IPS-18a (cell line): Measurements from ENCODE around the gene EML4.
"Not testable (repeated sequence)": the region's sequence is repeated elsewhere in the genome, so short reads cannot be mapped to it uniquely, and the experiment has no call there.

Source experiments
- H3K27ac ChIP-seq: one replicate; pipeline ENCODE4 v1.5.1; 2013; ENCODE audit warnings: low read length
- H3K27me3 ChIP-seq: one replicate; pipeline ENCODE4 v1.6.1; 2013; ENCODE audit warnings: mild to moderate bottlenecking, low read length; ENCODE audit not compliant: control insufficient read depth, insufficient read depth
- H3K36me3 ChIP-seq: one replicate; pipeline ENCODE4 v1.6.1; 2013; ENCODE audit warnings: low read depth, low read length; ENCODE audit not compliant: control insufficient read depth
- H3K4me1 ChIP-seq: one replicate; pipeline ENCODE4 v1.6.1; 2013; ENCODE audit warnings: low read depth, low read length; ENCODE audit not compliant: control insufficient read depth
- H3K4me3 ChIP-seq: one replicate; pipeline ENCODE4 v1.5.1; 2013; ENCODE audit warnings: low read length
- H3K9ac ChIP-seq: one replicate; pipeline ENCODE4 v1.6.1; 2013; ENCODE audit warnings: mild to moderate bottlenecking, low read length, moderate library complexity
- H3K9me3 ChIP-seq: one replicate; pipeline ENCODE4 v1.6.1; 2013; ENCODE audit warnings: low read depth, low read length; ENCODE audit not compliant: control insufficient read depth

EML4 gene

GRCh38 chr2:42167458-42167857 is 1.7 kb upstream of the EML4 start:
- peaks cover 28% of the 10 kb centered on the region for H3K4me1 ChIP-seq
- H3K27me3 ChIP-seq, result no peaks in the 10 kb centered on the region
- no peak overlapping the region for H3K4me3 ChIP-seq
- no peaks in the 10 kb centered on the region for H3K9me3 ChIP-seq
- H3K27ac ChIP-seq, result no peak overlapping the region
- no peaks in the 10 kb centered on the region for H3K36me3 ChIP-seq
- no peak overlapping the region for H3K9ac ChIP-seq

- H3K27me3 ChIP-seq, result no peaks in the 10 kb centered on the region
- H3K9me3 ChIP-seq, result no peaks in the 10 kb centered on the region
- H3K9ac ChIP-seq, result no peak overlapping the region
- peak overlapping the region; percentile 11 for H3K4me3 ChIP-seq
- H3K36me3 ChIP-seq, result no peaks in the 10 kb centered on the region
- H3K4me1 ChIP-seq, result peaks cover 29% of the 10 kb centered on the region
- no peak overlapping the region for H3K27ac ChIP-seq
These were observed 574 bp upstream of the EML4 start for GRCh38 chr2:42168459-42169099.

GRCh38 chr2:42169874-42170521 is 845 bp downstream of the EML4 start:
- Histone ChIP-seq H3K9ac (peak overlapping the region; percentile 80), H3K36me3 (no peaks in the 10 kb centered on the region), H3K9me3 (no peaks in the 10 kb centered on the region), H3K4me3 (peak overlapping the region; percentile 82), H3K27ac (no peak overlapping the region), H3K27me3 (no peaks in the 10 kb centered on the region), H3K4me1 (peaks cover 29% of the 10 kb centered on the region)

GRCh38 chr2:42170619-42171395 is 1.7 kb downstream of the EML4 start:
- Histone ChIP-seq H3K36me3 (no peaks in the 10 kb centered on the region), H3K27me3 (no peaks in the 10 kb centered on the region), H3K9me3 (no peaks in the 10 kb centered on the region), H3K4me1 (peaks cover 29% of the 10 kb centered on the region), H3K27ac (no peak overlapping the region), H3K9ac (peak overlapping the region; percentile 80), H3K4me3 (peak overlapping the region; percentile 82)

- H3K4me1 ChIP-seq, result peaks cover 29% of the 10 kb centered on the region
- no peaks in the 10 kb centered on the region for H3K27me3 ChIP-seq
- H3K4me3 ChIP-seq, result peak overlapping the region; percentile 82
- peak overlapping the region; percentile 4 for H3K9ac ChIP-seq
- H3K36me3 ChIP-seq, result no peaks in the 10 kb centered on the region
- H3K27ac ChIP-seq, result no peak overlapping the region
- H3K9me3 ChIP-seq, result no peaks in the 10 kb centered on the region
These were observed 2.3 kb downstream of the EML4 start for GRCh38 chr2:42171396-42171980.

- peaks cover 29% of the 10 kb centered on the region for H3K4me1 ChIP-seq
- no peaks in the 10 kb centered on the region for H3K9me3 ChIP-seq
- H3K27me3 ChIP-seq, result no peaks in the 10 kb centered on the region
- peak overlapping the region; percentile 82 for H3K4me3 ChIP-seq
- H3K9ac ChIP-seq, result peak overlapping the region; percentile 4
- H3K27ac ChIP-seq, result no peak overlapping the region
- no peaks in the 10 kb centered on the region for H3K36me3 ChIP-seq
These were observed 2.9 kb downstream of the EML4 start for GRCh38 chr2:42172020-42172419.

GRCh38 chr2:42172566-42172965 is 3.4 kb downstream of the EML4 start:
- no peak overlapping the region for H3K9ac ChIP-seq

GRCh38 chr2:42173467-42173866 is 4.3 kb downstream of the EML4 start:
- not testable (repeated sequence) for H3K36me3 ChIP-seq, H3K27me3 ChIP-seq, H3K9ac ChIP-seq, H3K9me3 ChIP-seq, H3K27ac ChIP-seq, H3K4me3 ChIP-seq
- H3K4me1 ChIP-seq, result peaks cover 29% of the 10 kb centered on the region

More at GRCh38 chr2:42172566-42172965, 3.4 kb downstream of the EML4 start:
- Histone ChIP-seq H3K36me3 (no peaks in the 10 kb centered on the region), H3K4me1 (peaks cover 29% of the 10 kb centered on the region), H3K27me3 (no peaks in the 10 kb centered on the region), H3K4me3 (peak overlapping the region; percentile 82), H3K27ac (no peak overlapping the region), H3K9me3 (no peaks in the 10 kb centered on the region)

GRCh38 chr2:42176992-42177738 is 8.0 kb downstream of the EML4 start:
- no peak overlapping the region for H3K9ac ChIP-seq
- no peaks in the 10 kb centered on the region for H3K36me3 ChIP-seq
- H3K27ac ChIP-seq, result no peak overlapping the region

GRCh38 chr2:42178335-42178734 is 9.2 kb downstream of the EML4 start:
- Histone ChIP-seq H3K9ac (no peak overlapping the region), H3K4me3 (no peak overlapping the region), H3K9me3 (no peaks in the 10 kb centered on the region), H3K36me3 (no peaks in the 10 kb centered on the region), H3K4me1 (no peaks in the 10 kb centered on the region), H3K27ac (no peak overlapping the region), H3K27me3 (no peaks in the 10 kb centered on the region)

More at GRCh38 chr2:42176992-42177738, 8.0 kb downstream of the EML4 start:
- H3K27me3 ChIP-seq, result no peaks in the 10 kb centered on the region
- no peaks in the 10 kb centered on the region for H3K9me3 ChIP-seq
- no peak overlapping the region for H3K4me3 ChIP-seq
- peaks cover 4% of the 10 kb centered on the region for H3K4me1 ChIP-seq

GRCh38 chr2:42180300-42180699 is 11.1 kb downstream of the EML4 start:
- Histone ChIP-seq H3K4me3 (no peak overlapping the region), H3K9ac (no peak overlapping the region), H3K9me3 (no peaks in the 10 kb centered on the region), H3K27me3 (no peaks in the 10 kb centered on the region), H3K4me1 (no peaks in the 10 kb centered on the region), H3K36me3 (no peaks in the 10 kb centered on the region), H3K27ac (no peak overlapping the region)
